K562 (cell line): Measurements from ENCODE around the gene UBN1. TPM values are rescaled to one million over a fixed set of nuclear protein-coding genes. Genes with fewer than 3 reads are reported as not detected.

Experiments
- ATAC-seq: fragments of 200-7000 bp; cut with Tn5 transposase; 3 replicates; pipeline ENCODE4 v1.9.1; 2020; ENCODE audit warnings: moderate library complexity
- BruUV-seq: library from RNA; stranded (reverse); fragments of 400-500 nt; replicated peaks from 2 replicates; lab custom pipeline; 2021; lab: Mats Ljungman, UMichigan
- CTCF ChIA-PET: fragments of 300-600 bp; formaldehyde crosslinking; extraction: SDS; loops from one replicate; lab custom pipeline; 2021; ENCODE audit warnings: low intra/inter-chr PET ratio; lab: Yijun Ruan, JAX
- POLR2A ChIA-PET: fragments of 300-600, 350-650 bp; sonication (Branson Sonifier 250); formaldehyde crosslinking; extraction: SDS; loops from one replicate; lab custom pipeline; 2021; ENCODE audit warnings: antibody characterized with exemption, inconsistent platforms; lab: Yijun Ruan, JAX
- DNase-seq, 4 experiments: peaks; one replicate each; pipeline versions ENCODE4 v3.0.0 to v3.0.0-alpha.2; 2011 to 2018; ENCODE audit warnings: low spot score in 3 of 4, mixed read lengths in 3 of 4; ENCODE audit errors: extremely low read depth in 1 of 4
- FAIRE-seq: peaks from 2 replicates; lab custom pipeline; 2011; peaks lifted over from hg19 to GRCh38; lab: Jason Lieb, UNC
- H2AFZ ChIP-seq: 2 replicates; pipeline ENCODE4 v1.6.0; 2011; ENCODE audit warnings: low read depth, low read length, control low read depth, inconsistent platforms
- H3K27ac ChIP-seq: fragments of 200-600 bp; 3 replicates; pipeline ENCODE4 v1.8.0; 2011; ENCODE audit warnings: low read depth, mild to moderate bottlenecking, control low read depth, inconsistent platforms, low read length, moderate library complexity, mixed read lengths; ENCODE audit errors: extremely low read depth
- H3K27me3 ChIP-seq, 2 experiments: fragments of 300-600 bp in 1 of 2; 2 replicates in 1 of 2; 3 replicates in 1 of 2; pipeline versions ENCODE4 v1.6.0 to v1.8.0; 2011; ENCODE audit warnings: inconsistent platforms in 2 of 2, low read length in 2 of 2, mild to moderate bottlenecking in 1 of 2, mixed read lengths in 1 of 2, moderate library complexity in 1 of 2; ENCODE audit not compliant: control insufficient read depth in 2 of 2, insufficient read depth in 2 of 2
- H3K36me3 ChIP-seq: fragments of 300-600 bp; 3 replicates; pipeline ENCODE4 v1.8.0; 2011; ENCODE audit warnings: mild to moderate bottlenecking, low read length, inconsistent platforms; ENCODE audit not compliant: control insufficient read depth, insufficient read depth
- H3K4me1 ChIP-seq, 2 experiments: fragments of 200-600 bp in 1 of 2; replicated peaks in 1 of 2; 2 replicates in 1 of 2; 3 replicates in 1 of 2; pipeline versions ENCODE4 v1.5.1 to v1.8.0; 2011; ENCODE audit warnings: inconsistent platforms in 2 of 2, low read length in 2 of 2, mild to moderate bottlenecking in 1 of 2, mixed read lengths in 1 of 2, moderate library complexity in 1 of 2; ENCODE audit not compliant: control insufficient read depth in 2 of 2, insufficient read depth in 2 of 2
- H3K4me2 ChIP-seq: 2 replicates; pipeline ENCODE4 v1.6.1; 2011; ENCODE audit warnings: low read length, control low read depth, inconsistent platforms, mixed read lengths; ENCODE audit not compliant: insufficient read depth
- H3K4me3 ChIP-seq: fragments of 200-600 bp; sonication (generic), shearing (Covaris generic); 2 replicates; pipeline ENCODE4 v1.5.1; 2016; ENCODE audit warnings: control low read depth, inconsistent platforms
- H3K79me2 ChIP-seq: fragments of 200-600 bp; 3 replicates; pipeline ENCODE4 v1.8.0; 2011; ENCODE audit warnings: low read length, inconsistent platforms; ENCODE audit not compliant: control insufficient read depth, insufficient read depth
- H3K9ac ChIP-seq, 2 experiments: 2 replicates each; pipeline versions ENCODE4 v1.6.0 to v1.6.1; 2011; ENCODE audit warnings: low read depth in 2 of 2, low read length in 2 of 2, control low read depth in 1 of 2, inconsistent platforms in 1 of 2, mild to moderate bottlenecking in 1 of 2, mixed read lengths in 1 of 2; ENCODE audit not compliant: insufficient read depth in 1 of 2
- H3K9me1 ChIP-seq: one replicate; pipeline ENCODE4 v1.6.0; 2011; ENCODE audit warnings: inconsistent platforms, mild to moderate bottlenecking, low read length, moderate library complexity; ENCODE audit not compliant: control insufficient read depth, insufficient read depth
- H3K9me3 ChIP-seq: replicated peaks from 2 replicates; pipeline ENCODE4 v1.5.1; 2011; ENCODE audit warnings: low read depth, low read length, inconsistent platforms; ENCODE audit not compliant: control insufficient read depth, insufficient read depth
- H4K20me1 ChIP-seq: replicated peaks from 2 replicates; pipeline ENCODE4 v1.6.1; 2011; ENCODE audit warnings: low read length, inconsistent platforms, mixed read lengths; ENCODE audit not compliant: control insufficient read depth, insufficient read depth
- BCOR ChIP-seq: fragments of 450-650 bp; IDR thresholded peaks from 2 replicates; pipeline ENCODE4 v1.6.1; 2016
- EHMT2 ChIP-seq: fragments of 450-650 bp; IDR thresholded peaks from 2 replicates; pipeline ENCODE4 v1.6.1; 2018; ENCODE audit warnings: antibody characterized with exemption
- KDM1A ChIP-seq, 2 experiments: fragments of 450-650 bp; IDR thresholded peaks; 2 replicates each; pipeline ENCODE4 v1.6.1; 2016; ENCODE audit warnings: mild to moderate bottlenecking in 2 of 2
- MIER1 ChIP-seq: fragments of 450-650 bp; IDR thresholded peaks from 2 replicates; pipeline ENCODE4 v1.6.1; 2016; ENCODE audit warnings: antibody characterized with exemption, mild to moderate bottlenecking, low read depth
- PTBP1 ChIP-seq: fragments of 200-400 bp; formaldehyde crosslinking; IDR thresholded peaks from 2 replicates; pipeline ENCODE4 v1.6.1; 2017; ENCODE audit warnings: low read depth, low read length
- RBM25 ChIP-seq: fragments of 200-400 bp; formaldehyde crosslinking; IDR thresholded peaks from 2 replicates; pipeline ENCODE4 v1.6.1; 2018; ENCODE audit warnings: low read length, low read depth, moderate library complexity; ENCODE audit not compliant: severe bottlenecking
- THAP7 ChIP-seq: fragments of 250-450 bp; sonication (Bioruptor Pico); IDR thresholded peaks from 2 replicates; pipeline ENCODE4 v1.5.0; 2021
- ZNF239 ChIP-seq: fragments of 250-450 bp; sonication (Bioruptor Pico); IDR thresholded peaks from 2 replicates; pipeline ENCODE4 v1.4.0; 2020; ENCODE audit warnings: mild to moderate bottlenecking
- WGBS: fragments of 100-300 bp; shearing (Covaris generic); methylation state at CpG from one replicate; pipeline ENCODE4 v1.1.6; 2016; ENCODE audit warnings: low coverage, mixed read lengths; ENCODE audit not compliant: insufficient coverage; ENCODE audit errors: missing lambda C conversion rate; 5-methylcytosine and 5-hydroxymethylcytosine counted together
- in situ Hi-C: fragments of 300-500 bp; cut with MboI; formaldehyde crosslinking; loops from 4 replicates; pipeline ENCODE4 v1.15.0; 2018; ENCODE audit warnings: inconsistent platforms, mixed read lengths
- intact Hi-C: fragments of 100-400 bp; cut with micrococcal nuclease; formaldehyde crosslinking; loops from 2 replicates; pipeline ENCODE4 v1.14.2; 2022
- polyA plus RNA-seq, 8 experiments: library from polyadenylated mRNA; depleted of rRNA in 4 of 8; stranded (reverse) in 5 of 8; unstranded in 3 of 8; fragments of >200 nt; fragmentation: Nextera tagmentation in 2 of 8; fragmentation: Illumina TruSeq in 1 of 8; extraction: Ambion mirVana in 2 of 8; extraction: Trizol in 1 of 8; gene quantifications; 2 replicates each; pipeline versions ENCODE4 v1.2.1 to v1.2.3, GENCODE V29; 2011 to 2014; ENCODE audit warnings: inconsistent platforms in 1 of 8, missing spikeins in 1 of 8
- total RNA-seq, 7 experiments: library from RNA; depleted of rRNA in 6 of 7; stranded (reverse); fragments of >200 nt in 6 of 7; fragmentation: Illumina TruSeq in 2 of 7; extraction: Trizol in 2 of 7; gene quantifications; 2 replicates each; pipeline versions ENCODE4 v1.2.1 to v1.2.3, GENCODE V29; 2011 to 2021; ENCODE audit warnings: low replicate concordance in 1 of 7

The UBN1 gene
- total and polyA plus RNA-seq, 9 of the 15 experiments (the other 6 are each of a cell fraction or from before 2014, with no cell fraction given): 1.5 to 45.7 (median 20.6) TPM

GRCh38 chr16:4914528-4915225, 67.4 kb downstream of the UBN1 start:
- Histone ChIP-seq H3K4me3 (no peak overlapping the region), H3K36me3 (no peaks in the 10 kb centered on the region), H3K4me2 (no peak overlapping the region), H2AFZ (no peak overlapping the region), H4K20me1 (no peaks in the 10 kb centered on the region), H3K4me1 (peaks cover 0 to 8% of the 10 kb centered on the region in 2 experiments; a peak in 2 of 5 replicates), H3K9ac (peak overlapping the region in 1 of 2 experiments; percentile 62; a peak in 1 of 4 replicates), H3K9me3 (no peaks in the 10 kb centered on the region), H3K9me1 (no peaks in the 10 kb centered on the region), H3K27ac (no peak overlapping the region), H3K79me2 (no peaks in the 10 kb centered on the region), H3K27me3 (peaks cover 4 to 35% of the 10 kb centered on the region in 2 experiments; a peak in 3 of 5 replicates)
- intact Hi-C loops: no loop called here
- CTCF ChIA-PET: interaction anchor here (0.6 kb wide), 1 partner anchor 614 kb away, joined by 6 read pairs; no protein-coding TSS in a partner anchor
- no peak for TF ChIP-seq THAP7 (CRISPR knock-in tag)
- 0 out of 4 replicates have a peak, but pooled peaks of 1 of the 2 experiments have one; percentile 20 for TF ChIP-seq KDM1A (IDR thresholded peaks at IDR 0.05)
- 0 out of 2 replicates have a peak, but pooled peaks have one; percentile 56 for TF ChIP-seq PTBP1
- peak; percentile 99 for TF ChIP-seq ZNF239 (CRISPR knock-in tag)
- TF ChIP-seq EHMT2: no peak
- TF ChIP-seq MIER1: peak; percentile 83
- TF ChIP-seq BCOR: peak; percentile 48; the same call in 1 of the 2 replicates
- TF ChIP-seq RBM25: peak; percentile 85
- DNase-seq (no peak), ATAC-seq (no peak), FAIRE-seq (no peak)
- in situ Hi-C loops: no loop called here
- BruUV-seq: no TSS peak
- 22% methylated on average over 7 of the region's 7 CpGs for WGBS
- POLR2A ChIA-PET: interaction anchor here (0.6 to 1.2 kb wide), 5 partner anchors 17 to 1199 kb away, joined by 3 read pairs; no protein-coding TSS in a partner anchor
